ENCODE data around the gene SAG.

The SAG gene

DNA sequence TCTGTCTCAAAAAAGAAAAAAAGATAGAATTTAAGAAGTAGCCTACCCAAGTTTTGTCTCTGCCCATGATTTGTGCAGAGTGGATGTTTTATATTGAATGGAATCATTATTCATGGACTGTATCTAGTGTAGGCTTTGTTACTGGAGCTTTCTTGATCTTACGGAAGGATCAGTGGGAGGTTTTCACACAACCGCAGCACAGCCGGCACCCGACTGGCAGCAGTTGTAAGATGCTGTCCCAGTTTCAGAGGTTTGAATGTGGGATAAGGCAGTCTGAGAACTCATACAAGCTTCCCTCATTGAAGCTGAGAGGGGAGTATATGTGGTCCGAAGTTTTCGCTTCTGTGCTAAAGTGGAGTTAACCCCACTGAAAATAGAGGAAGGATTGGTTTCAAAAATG is 19.7 kb upstream of the SAG start:
- H3K27ac ChIP-seq (ENCODE audit: low read length): no peak overlapping the region
- no peaks in the 10 kb centered on the region for H3K9me3 ChIP-seq (ENCODE audit: control insufficient read depth in 2 of 2, low read length in 2 of 2)
- no peak overlapping the region for H3K9ac ChIP-seq (ENCODE audit: low read length in 2 of 2)
- H3K27me3 ChIP-seq (ENCODE audit: control insufficient read depth in 1 of 2, insufficient read depth in 2 of 2, low read length in 2 of 2): no peaks in the 10 kb centered on the region
- H3K36me3 ChIP-seq (ENCODE audit: control insufficient read depth in 2 of 2, insufficient read depth in 2 of 2, low read length in 2 of 2): peaks cover 58 to 61% of the 10 kb centered on the region in 2 donors
- no peak overlapping the region for H3K4me3 ChIP-seq (ENCODE audit: low read length in 2 of 2)
- peaks cover 5% of the 10 kb centered on the region for H3K4me1 ChIP-seq (ENCODE audit: control insufficient read depth, insufficient read depth, low read length)

DNA sequence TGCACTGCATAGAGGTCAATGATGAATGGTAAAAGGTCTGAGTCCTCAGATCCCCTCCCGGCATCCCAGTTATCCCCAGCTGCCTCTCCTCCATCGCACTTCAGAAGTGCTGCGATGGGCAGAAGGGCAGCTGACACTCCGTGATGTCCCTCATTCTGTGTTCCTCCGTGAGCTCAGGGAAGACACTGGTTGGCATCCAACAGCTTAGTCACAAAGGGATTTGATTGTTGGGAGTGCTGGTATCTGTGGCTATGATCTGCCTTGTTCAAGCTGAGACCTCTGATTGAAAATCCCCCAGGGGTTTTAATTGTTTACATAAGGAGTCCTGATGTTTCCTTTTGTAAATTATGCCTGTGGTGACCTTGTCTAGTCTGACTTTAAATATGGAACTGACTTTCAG is 19.0 kb upstream of the SAG start:
- H3K9me3 ChIP-seq (ENCODE audit: control insufficient read depth in 2 of 2, low read length in 2 of 2): no peaks in the 10 kb centered on the region
- H3K4me1 ChIP-seq (ENCODE audit: control insufficient read depth, insufficient read depth, low read length): peaks cover 5% of the 10 kb centered on the region
- H3K4me3 ChIP-seq (ENCODE audit: low read length in 2 of 2): no peak overlapping the region
- H3K36me3 ChIP-seq (ENCODE audit: control insufficient read depth in 2 of 2, insufficient read depth in 2 of 2, low read length in 2 of 2): peaks cover 63 to 65% of the 10 kb centered on the region in 2 donors
- no peak overlapping the region for H3K9ac ChIP-seq (ENCODE audit: low read length in 2 of 2)
- no peak overlapping the region for H3K27ac ChIP-seq (ENCODE audit: low read length)
- no peaks in the 10 kb centered on the region for H3K27me3 ChIP-seq (ENCODE audit: control insufficient read depth in 1 of 2, insufficient read depth in 2 of 2, low read length in 2 of 2)

DNA sequence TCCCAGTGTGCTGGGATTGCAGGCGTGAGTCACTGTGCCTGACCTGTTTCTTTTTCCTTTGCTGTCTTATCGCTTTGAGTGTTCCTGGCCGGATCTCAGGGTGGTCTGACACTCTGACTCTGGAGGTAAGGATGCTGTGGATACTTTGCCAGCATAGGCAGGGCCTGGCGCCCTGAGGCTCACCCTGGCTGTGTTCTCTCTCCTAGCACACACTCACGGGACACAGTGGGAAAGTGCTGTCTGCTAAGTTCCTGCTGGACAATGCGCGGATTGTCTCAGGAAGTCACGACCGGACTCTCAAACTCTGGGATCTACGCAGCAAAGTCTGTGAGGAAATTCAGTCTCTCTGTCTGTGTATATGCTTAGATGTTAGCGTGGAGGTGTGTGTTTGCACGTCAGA is 18.0 kb upstream of the SAG start:
- Histone ChIP-seq H3K9me3 (ENCODE audit: control insufficient read depth in 2 of 2, low read length in 2 of 2) (no peaks in the 10 kb centered on the region), H3K36me3 (ENCODE audit: control insufficient read depth in 2 of 2, insufficient read depth in 2 of 2, low read length in 2 of 2) (peaks cover 70 to 73% of the 10 kb centered on the region in 2 donors), H3K4me3 (ENCODE audit: low read length in 2 of 2) (no peak overlapping the region), H3K27ac (ENCODE audit: low read length) (no peak overlapping the region), H3K4me1 (ENCODE audit: control insufficient read depth, insufficient read depth, low read length) (peaks cover 5% of the 10 kb centered on the region), H3K27me3 (ENCODE audit: control insufficient read depth in 1 of 2, insufficient read depth in 2 of 2, low read length in 2 of 2) (no peaks in the 10 kb centered on the region), H3K9ac (ENCODE audit: low read length in 2 of 2) (no peak overlapping the region)

DNA sequence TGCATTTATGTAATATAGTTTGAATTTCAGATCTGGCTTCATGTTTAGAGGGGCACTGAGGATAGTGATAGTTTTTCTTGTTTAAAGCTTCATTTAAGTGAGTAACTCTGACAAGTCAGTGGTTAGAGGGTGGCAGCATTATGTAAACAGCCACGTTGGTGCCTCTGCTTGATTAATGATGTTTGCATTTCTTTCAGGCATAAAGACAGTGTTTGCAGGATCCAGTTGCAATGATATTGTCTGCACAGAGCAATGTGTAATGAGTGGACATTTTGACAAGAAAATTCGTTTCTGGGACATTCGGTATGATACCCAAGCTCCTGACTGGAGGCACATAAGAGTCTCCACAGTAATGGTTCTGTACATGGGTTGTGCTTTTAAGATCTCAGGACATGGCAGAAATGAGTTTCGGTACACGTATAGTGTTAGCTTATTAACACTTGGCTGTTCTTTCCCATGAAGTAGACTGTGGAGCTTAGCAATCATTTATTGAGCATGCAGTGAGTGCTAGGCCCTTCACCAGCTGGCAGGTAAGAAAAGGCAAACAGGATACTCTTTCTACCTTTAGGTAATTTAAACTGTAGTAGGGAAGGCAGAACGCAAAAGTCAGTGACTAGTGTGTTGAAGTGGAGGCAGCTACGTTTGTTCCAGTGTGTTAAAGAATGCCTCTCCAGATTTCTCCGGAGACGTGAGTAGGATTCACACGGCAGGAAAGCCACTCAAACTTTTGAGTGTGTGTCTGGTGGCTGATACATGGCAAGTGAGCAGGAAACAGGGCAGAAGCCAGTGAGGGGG is 17.4 kb upstream of the SAG start:
- Histone ChIP-seq H3K36me3 (ENCODE audit: control insufficient read depth in 2 of 2, insufficient read depth in 2 of 2, low read length in 2 of 2) (peaks cover 70 to 71% of the 10 kb centered on the region in 2 donors), H3K9ac (ENCODE audit: low read length in 2 of 2) (no peak overlapping the region), H3K27ac (ENCODE audit: low read length) (no peak overlapping the region)

DNA sequence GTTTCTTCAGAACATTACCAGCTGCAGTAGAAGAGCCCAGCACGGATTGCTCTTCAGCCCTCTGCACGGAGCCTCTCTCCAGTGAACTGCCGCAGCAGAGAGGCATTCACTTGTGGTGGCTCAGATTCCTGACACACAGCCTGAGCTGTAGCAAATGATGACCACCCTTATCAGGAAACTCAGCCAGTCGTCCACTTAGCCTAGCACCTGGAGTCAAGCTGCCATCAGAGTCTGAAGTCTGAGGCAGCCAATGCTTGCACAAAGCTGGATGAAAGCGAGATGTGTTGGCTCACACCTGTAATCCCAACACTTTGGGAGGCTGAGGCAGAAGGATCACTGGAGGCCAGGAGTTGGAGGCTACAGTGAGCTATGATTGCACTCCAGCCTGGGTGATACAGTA is 11.7 kb upstream of the SAG start:
- H3K9ac ChIP-seq (ENCODE audit: low read length in 2 of 2): no peak overlapping the region
- no peaks in the 10 kb centered on the region for H3K9me3 ChIP-seq (ENCODE audit: control insufficient read depth in 2 of 2, low read length in 2 of 2)
- H3K4me3 ChIP-seq (ENCODE audit: low read length in 2 of 2): no peak overlapping the region
- H3K4me1 ChIP-seq (ENCODE audit: control insufficient read depth, insufficient read depth, low read length): no peaks in the 10 kb centered on the region
- H3K27ac ChIP-seq (ENCODE audit: low read length): no peak overlapping the region
- H3K27me3 ChIP-seq (ENCODE audit: control insufficient read depth in 1 of 2, insufficient read depth in 2 of 2, low read length in 2 of 2): no peaks in the 10 kb centered on the region
- peaks cover 46 to 48% of the 10 kb centered on the region in 2 donors for H3K36me3 ChIP-seq (ENCODE audit: control insufficient read depth in 2 of 2, insufficient read depth in 2 of 2, low read length in 2 of 2)

More for the DNA sequence above, 17.4 kb upstream of the SAG start:
- H3K4me3 ChIP-seq (ENCODE audit: low read length in 2 of 2): no peak overlapping the region
- no peaks in the 10 kb centered on the region for H3K27me3 ChIP-seq (ENCODE audit: control insufficient read depth in 1 of 2, insufficient read depth in 2 of 2, low read length in 2 of 2)
- peaks cover 5% of the 10 kb centered on the region for H3K4me1 ChIP-seq (ENCODE audit: control insufficient read depth, insufficient read depth, low read length)
- no peaks in the 10 kb centered on the region for H3K9me3 ChIP-seq (ENCODE audit: control insufficient read depth in 2 of 2, low read length in 2 of 2)

DNA sequence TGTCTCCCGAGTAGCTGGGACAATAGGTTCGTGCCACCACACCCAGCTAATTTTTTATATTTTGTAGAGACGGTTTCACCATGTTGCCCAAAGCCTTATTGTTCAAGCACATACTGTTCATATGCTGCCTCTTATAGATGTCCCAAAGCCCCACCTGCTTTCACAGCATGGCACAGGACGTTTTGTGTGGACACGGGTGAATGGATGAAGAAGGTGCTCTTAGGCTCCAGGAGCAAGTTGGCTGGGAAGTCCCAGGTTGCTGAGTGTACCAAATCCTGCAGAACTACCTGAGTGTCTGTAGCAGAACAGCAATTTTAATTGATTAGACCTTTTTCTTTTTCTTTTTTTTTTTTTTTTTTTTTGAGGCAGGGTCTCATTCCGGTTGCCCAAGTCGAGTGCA is 10.5 kb upstream of the SAG start:
- no peaks in the 10 kb centered on the region for H3K4me1 ChIP-seq (ENCODE audit: control insufficient read depth, insufficient read depth, low read length)
- H3K27ac ChIP-seq (ENCODE audit: low read length): no peak overlapping the region
- no peaks in the 10 kb centered on the region for H3K27me3 ChIP-seq (ENCODE audit: control insufficient read depth in 1 of 2, insufficient read depth in 2 of 2, low read length in 2 of 2)
- peaks cover 35 to 36% of the 10 kb centered on the region in 2 donors for H3K36me3 ChIP-seq (ENCODE audit: control insufficient read depth in 2 of 2, insufficient read depth in 2 of 2, low read length in 2 of 2)
- H3K9ac ChIP-seq (ENCODE audit: low read length in 2 of 2): no peak overlapping the region
- no peak overlapping the region for H3K4me3 ChIP-seq (ENCODE audit: low read length in 2 of 2)
- no peaks in the 10 kb centered on the region for H3K9me3 ChIP-seq (ENCODE audit: control insufficient read depth in 2 of 2, low read length in 2 of 2)

DNA sequence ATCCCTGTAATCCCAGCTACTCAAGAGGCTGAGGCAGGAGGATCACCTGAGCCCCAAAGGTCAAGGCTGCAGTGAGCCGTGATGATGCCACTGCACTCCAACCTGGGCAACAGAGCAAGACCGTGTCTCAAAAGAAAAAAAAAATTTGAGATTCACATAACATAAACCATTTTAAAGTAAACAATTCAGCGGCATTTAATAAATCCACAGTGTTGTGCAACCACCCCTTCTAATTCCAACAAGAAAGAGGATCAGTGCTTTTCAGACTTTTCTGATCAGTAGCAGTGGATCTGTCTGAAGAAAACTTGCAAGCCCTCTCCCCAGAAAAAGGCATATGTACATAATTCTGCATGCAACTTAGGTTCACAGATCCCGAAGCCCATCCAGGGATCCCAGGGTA is 7.2 kb upstream of the SAG start:
- Histone ChIP-seq H3K36me3 (ENCODE audit: control insufficient read depth in 2 of 2, insufficient read depth in 2 of 2, low read length in 2 of 2) (peaks cover 4 to 8% of the 10 kb centered on the region in 2 donors), H3K9me3 (ENCODE audit: control insufficient read depth in 2 of 2, low read length in 2 of 2) (no peaks in the 10 kb centered on the region), H3K27ac (ENCODE audit: low read length) (no peak overlapping the region), H3K4me3 (ENCODE audit: low read length in 2 of 2) (no peak overlapping the region), H3K4me1 (ENCODE audit: control insufficient read depth, insufficient read depth, low read length) (no peaks in the 10 kb centered on the region), H3K9ac (ENCODE audit: low read length in 2 of 2) (no peak overlapping the region), H3K27me3 (ENCODE audit: control insufficient read depth in 1 of 2, insufficient read depth in 2 of 2, low read length in 2 of 2) (no peaks in the 10 kb centered on the region)

DNA sequence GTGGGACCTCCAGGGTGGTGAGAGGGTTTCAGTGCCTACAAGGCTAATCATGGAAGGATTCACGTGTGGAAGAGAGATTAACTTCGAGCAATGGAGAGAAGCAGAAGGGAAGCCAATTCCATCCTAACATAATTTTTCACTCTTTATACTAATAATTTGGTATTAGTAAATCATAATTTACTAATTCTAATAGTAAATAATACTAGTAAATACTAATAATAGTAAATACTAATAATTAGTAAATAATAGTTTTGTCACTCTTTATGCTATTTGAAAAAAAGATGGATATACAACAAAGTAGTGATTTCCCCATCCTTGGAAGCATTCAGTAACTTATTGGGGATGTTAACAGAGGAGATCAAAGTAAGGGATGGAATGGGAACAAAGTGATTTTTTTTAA is 6.4 kb upstream of the SAG start:
- Histone ChIP-seq H3K27ac (ENCODE audit: low read length) (no peak overlapping the region), H3K36me3 (ENCODE audit: control insufficient read depth in 2 of 2, insufficient read depth in 2 of 2, low read length in 2 of 2) (peaks cover 0 to 1% of the 10 kb centered on the region in 2 donors), H3K9ac (ENCODE audit: low read length in 2 of 2) (no peak overlapping the region), H3K4me3 (ENCODE audit: low read length in 2 of 2) (no peak overlapping the region), H3K27me3 (ENCODE audit: control insufficient read depth in 1 of 2, insufficient read depth in 2 of 2, low read length in 2 of 2) (no peaks in the 10 kb centered on the region), H3K9me3 (ENCODE audit: control insufficient read depth in 2 of 2, low read length in 2 of 2) (no peaks in the 10 kb centered on the region), H3K4me1 (ENCODE audit: control insufficient read depth, insufficient read depth, low read length) (no peaks in the 10 kb centered on the region)

DNA sequence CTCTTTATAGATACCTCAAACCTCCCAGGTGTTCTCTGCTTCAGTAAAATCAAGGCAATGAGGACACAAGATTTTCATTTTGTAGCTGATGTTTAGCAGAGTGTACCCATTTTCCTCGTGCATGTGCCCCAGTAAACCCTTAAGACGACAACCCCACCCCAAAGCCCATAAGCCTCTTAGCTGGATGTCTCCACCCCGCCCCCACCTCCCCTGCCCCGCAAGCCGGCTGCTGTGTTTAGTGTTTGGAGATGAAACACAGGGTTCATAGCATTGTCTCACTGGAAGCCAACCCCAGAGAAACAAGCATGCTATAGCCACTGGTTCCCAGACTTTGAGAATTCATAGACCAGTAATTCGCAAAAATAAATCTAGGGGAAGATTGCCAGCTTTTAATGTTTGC is 5.8 kb upstream of the SAG start:
- Histone ChIP-seq H3K27me3 (ENCODE audit: control insufficient read depth in 1 of 2, insufficient read depth in 2 of 2, low read length in 2 of 2) (no peaks in the 10 kb centered on the region), H3K9ac (ENCODE audit: low read length in 2 of 2) (no peak overlapping the region), H3K4me3 (ENCODE audit: low read length in 2 of 2) (no peak overlapping the region), H3K36me3 (ENCODE audit: control insufficient read depth in 2 of 2, insufficient read depth in 2 of 2, low read length in 2 of 2) (no peaks in the 10 kb centered on the region), H3K4me1 (ENCODE audit: control insufficient read depth, insufficient read depth, low read length) (no peaks in the 10 kb centered on the region), H3K27ac (ENCODE audit: low read length) (no peak overlapping the region), H3K9me3 (ENCODE audit: control insufficient read depth in 2 of 2, low read length in 2 of 2) (no peaks in the 10 kb centered on the region)

DNA sequence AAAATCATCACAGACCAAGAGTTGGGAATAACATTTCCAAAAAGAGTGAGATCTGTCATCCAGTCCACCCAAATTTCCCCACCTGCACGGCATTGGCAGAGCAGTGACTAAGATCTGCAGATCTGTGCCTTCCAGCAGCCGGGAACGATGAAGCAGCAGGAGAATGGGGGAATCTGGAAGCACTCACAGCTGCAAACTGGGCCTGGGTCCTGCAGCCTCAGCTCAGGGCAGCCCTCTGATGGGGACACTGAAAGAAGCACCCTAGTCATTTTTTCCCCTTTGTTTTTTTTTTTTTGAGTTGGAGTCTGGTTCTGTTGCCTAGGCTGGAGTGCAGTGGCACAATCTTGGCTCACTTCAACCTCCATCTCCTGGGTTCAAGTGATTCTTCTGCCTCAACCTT is 4.4 kb upstream of the SAG start:
- Histone ChIP-seq H3K9me3 (ENCODE audit: control insufficient read depth in 2 of 2, low read length in 2 of 2) (no peaks in the 10 kb centered on the region), H3K36me3 (ENCODE audit: control insufficient read depth in 2 of 2, insufficient read depth in 2 of 2, low read length in 2 of 2) (no peaks in the 10 kb centered on the region)

DNA sequence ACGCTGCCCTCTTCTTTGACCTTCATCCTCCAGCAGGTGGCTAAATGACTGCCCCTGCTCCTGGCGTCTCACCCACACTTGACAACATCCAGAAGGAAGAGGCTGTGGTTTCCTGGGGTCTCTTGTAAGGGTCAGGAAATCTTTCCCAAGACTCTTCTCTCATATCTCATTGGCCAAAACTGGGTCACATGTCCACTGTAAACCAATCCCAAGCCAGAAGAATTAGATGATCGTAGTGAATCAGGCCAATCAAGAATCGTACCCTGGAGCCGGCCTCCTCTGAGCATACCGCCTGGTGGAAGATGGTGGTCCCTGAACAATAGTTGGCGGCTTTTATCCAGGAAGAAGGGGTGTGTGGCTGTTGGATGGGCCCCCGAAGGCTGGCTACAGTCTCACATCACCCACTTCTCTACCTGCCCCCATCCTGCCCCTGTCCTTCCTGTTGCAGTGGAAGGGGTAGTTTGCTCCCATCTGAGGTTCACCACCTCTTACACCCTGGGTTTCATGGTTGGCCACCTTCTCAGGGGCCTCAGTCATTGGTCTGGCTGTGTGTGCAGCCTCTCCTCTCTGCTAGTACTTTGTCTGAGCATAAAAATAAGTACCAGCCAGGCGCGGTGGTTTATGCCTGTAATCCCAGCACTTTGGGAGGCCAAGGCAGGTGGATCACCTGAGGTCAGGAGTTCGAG is 3.8 kb downstream of the SAG start:
- Histone ChIP-seq H3K27me3 (ENCODE audit: control insufficient read depth in 1 of 2, insufficient read depth in 2 of 2, low read length in 2 of 2) (peaks cover 0 to 2% of the 10 kb centered on the region in 2 donors), H3K9ac (ENCODE audit: low read length in 2 of 2) (no peak overlapping the region), H3K27ac (ENCODE audit: low read length) (no peak overlapping the region), H3K4me1 (ENCODE audit: control insufficient read depth, insufficient read depth, low read length) (no peaks in the 10 kb centered on the region), H3K36me3 (ENCODE audit: control insufficient read depth in 2 of 2, insufficient read depth in 2 of 2, low read length in 2 of 2) (no peaks in the 10 kb centered on the region), H3K9me3 (ENCODE audit: control insufficient read depth in 2 of 2, low read length in 2 of 2) (no peaks in the 10 kb centered on the region), H3K4me3 (ENCODE audit: low read length in 2 of 2) (no peak overlapping the region)

More for the DNA sequence above, 4.4 kb upstream of the SAG start:
- H3K4me1 ChIP-seq (ENCODE audit: control insufficient read depth, insufficient read depth, low read length): no peaks in the 10 kb centered on the region
- no peak overlapping the region for H3K9ac ChIP-seq (ENCODE audit: low read length in 2 of 2)
- H3K27me3 ChIP-seq (ENCODE audit: control insufficient read depth in 1 of 2, insufficient read depth in 2 of 2, low read length in 2 of 2): no peaks in the 10 kb centered on the region
- H3K4me3 ChIP-seq (ENCODE audit: low read length in 2 of 2): no peak overlapping the region
- H3K27ac ChIP-seq (ENCODE audit: low read length): no peak overlapping the region

Data from stomach smooth muscle (tissue), 2 donors.